CD4-positive, alpha-beta T cell treated with Interleukin-1 beta for 1 hour (primary cell): ENCODE results near the gene FCGR1A.
"Not testable (repeated sequence)": the region's sequence is repeated elsewhere in the genome, so short reads cannot be mapped to it uniquely, and the experiment has no call there.

Source experiments
- DNase-seq, 2 donors: peaks; one replicate each; pipeline ENCODE4 v3.0.0-alpha.2; 2020 to 2022

Gene FCGR1A

GRCh38 chr1:149782600-149782999 is at the start of gene FCGR1A:
TSS of gene FCGR1A (plus strand) at chr1:149782694. CDS start at chr1:149782744, 50 bp downstream.
- not testable (repeated sequence) for DNase-seq

GRCh38 chr1:149732781-149733180 is 49.7 kb upstream of the FCGR1A start:
- not testable (repeated sequence) for DNase-seq

GRCh38 chr1:149734692-149735091 is 47.8 kb upstream of the FCGR1A start:
- DNase-seq, result not testable (repeated sequence)

- peak; percentile 53 to 62 for DNase-seq
Observed at GRCh38 chr1:149740148-149740581, 42.3 kb upstream of the FCGR1A start.

- not testable (repeated sequence) for DNase-seq
Observed at GRCh38 chr1:149740590-149741230, 41.8 kb upstream of the FCGR1A start.

- DNase-seq, result not testable (repeated sequence)
Observed at GRCh38 chr1:149741914-149742313, 40.6 kb upstream of the FCGR1A start.

- DNase-seq, result peak in 1 of 2 donors; percentile 17
Observed at GRCh38 chr1:149746463-149747356, 35.8 kb upstream of the FCGR1A start.

GRCh38 chr1:149747359-149748143 is 34.9 kb upstream of the FCGR1A start:
- DNase-seq, result not testable (repeated sequence)

- not testable (repeated sequence) for DNase-seq
Observed at GRCh38 chr1:149748144-149748500, 34.4 kb upstream of the FCGR1A start.

GRCh38 chr1:149750562-149750961 is 31.9 kb upstream of the FCGR1A start:
- DNase-seq, result not testable (repeated sequence)

GRCh38 chr1:149752186-149752585 is 30.3 kb upstream of the FCGR1A start:
- not testable (repeated sequence) for DNase-seq

- DNase-seq, result not testable (repeated sequence)
Observed at GRCh38 chr1:149753466-149753865, 29.0 kb upstream of the FCGR1A start.

GRCh38 chr1:149755294-149755693 is 27.2 kb upstream of the FCGR1A start:
- not testable (repeated sequence) for DNase-seq

- DNase-seq, result not testable (repeated sequence)
Observed at GRCh38 chr1:149762294-149762693, 20.2 kb upstream of the FCGR1A start.

- not testable (repeated sequence) for DNase-seq
Observed at GRCh38 chr1:149764087-149764800, 18.2 kb upstream of the FCGR1A start.

- not testable (repeated sequence) for DNase-seq
Observed at GRCh38 chr1:149766241-149766640, 16.3 kb upstream of the FCGR1A start.

GRCh38 chr1:149769216-149769615 is 13.3 kb upstream of the FCGR1A start:
- DNase-seq, result not testable (repeated sequence)

- DNase-seq, result not testable (repeated sequence)
Observed at GRCh38 chr1:149770661-149771060, 11.8 kb upstream of the FCGR1A start.

- DNase-seq, result not testable (repeated sequence)
Observed at GRCh38 chr1:149771653-149772425, 10.7 kb upstream of the FCGR1A start.

GRCh38 chr1:149775510-149776147 is 6.9 kb upstream of the FCGR1A start:
- DNase-seq, result not testable (repeated sequence)

- not testable (repeated sequence) for DNase-seq
Observed at GRCh38 chr1:149777084-149777483, 5.4 kb upstream of the FCGR1A start.
